ENCODE measurements around the gene KBTBD13. TPM values are rescaled to one million over a fixed set of nuclear protein-coding genes. Genes with fewer than 3 reads are reported as not detected.
"Not testable (repeated sequence)": the region's sequence is repeated elsewhere in the genome, so short reads cannot be mapped to it uniquely, and the experiment has no call there.

The KBTBD13 gene
- total RNA-seq, 1 donor from 2014 or later, result not detected

- intact Hi-C loops (cut with micrococcal nuclease); H3K4me1 Mint-ChIP-seq (ENCODE audit: low read depth); H3K27ac Mint-ChIP-seq; H3K27me3 Mint-ChIP-seq (ENCODE audit: insufficient read depth); DNase-seq (ENCODE audit: low spot score); H3K4me3 Mint-ChIP-seq; H3K9me3 Mint-ChIP-seq: not testable (repeated sequence)
- H3K36me3 Mint-ChIP-seq (ENCODE audit: low read depth), result peaks cover 20% of the 10 kb centered on the region
Observed at GRCh38 chr15:65099801-65100200, 23.3 kb downstream of the KBTBD13 start.

- no peak for DNase-seq (ENCODE audit: low spot score)
- Mint-ChIP-seq H3K27me3 (ENCODE audit: insufficient read depth) (no peaks in the 10 kb centered on the region), H3K36me3 (ENCODE audit: low read depth) (peaks cover 20% of the 10 kb centered on the region), H3K4me3 (no peak overlapping the region), H3K4me1 (ENCODE audit: low read depth) (no peaks in the 10 kb centered on the region), H3K9me3 (no peaks in the 10 kb centered on the region), H3K27ac (no peak overlapping the region)
- intact Hi-C loops (cut with micrococcal nuclease), result no loop called here
Observed at GRCh38 chr15:65100442-65100841, 23.9 kb downstream of the KBTBD13 start.

- H3K9me3 Mint-ChIP-seq, result no peaks in the 10 kb centered on the region
- H3K4me1 Mint-ChIP-seq (ENCODE audit: low read depth), result no peaks in the 10 kb centered on the region
- H3K27me3 Mint-ChIP-seq (ENCODE audit: insufficient read depth), result no peaks in the 10 kb centered on the region
- no peak overlapping the region for H3K4me3 Mint-ChIP-seq
- intact Hi-C loops (cut with micrococcal nuclease), result loop anchor here (1.0 kb wide), 1 partner anchor 47 kb away; no protein-coding TSS in a partner anchor
- peak; percentile 22 for DNase-seq (ENCODE audit: low spot score)
- peaks cover 20% of the 10 kb centered on the region for H3K36me3 Mint-ChIP-seq (ENCODE audit: low read depth)
- peak overlapping the region; percentile 52 for H3K27ac Mint-ChIP-seq
Observed at GRCh38 chr15:65101411-65101890, 24.9 kb downstream of the KBTBD13 start.

- H3K4me1 Mint-ChIP-seq (ENCODE audit: low read depth), result no peaks in the 10 kb centered on the region
- peaks cover 21% of the 10 kb centered on the region for H3K36me3 Mint-ChIP-seq (ENCODE audit: low read depth)
- H3K27ac Mint-ChIP-seq, result peak overlapping the region; percentile 52
Observed at GRCh38 chr15:65101891-65102708, 25.6 kb downstream of the KBTBD13 start.

GRCh38 chr15:65102912-65103311 lies 26.4 kb downstream of the KBTBD13 start:
- intact Hi-C loops (cut with micrococcal nuclease), result no loop called here
- Mint-ChIP-seq H3K27ac (no peak overlapping the region), H3K9me3 (no peaks in the 10 kb centered on the region), H3K36me3 (ENCODE audit: low read depth) (peaks cover 21% of the 10 kb centered on the region), H3K4me3 (no peak overlapping the region), H3K4me1 (ENCODE audit: low read depth) (no peaks in the 10 kb centered on the region), H3K27me3 (ENCODE audit: insufficient read depth) (no peaks in the 10 kb centered on the region)
- DNase-seq (ENCODE audit: low spot score), result no peak

More at GRCh38 chr15:65101891-65102708, 25.6 kb downstream of the KBTBD13 start:
- DNase-seq (ENCODE audit: low spot score), result no peak
- Mint-ChIP-seq H3K27me3 (ENCODE audit: insufficient read depth) (no peaks in the 10 kb centered on the region), H3K4me3 (no peak overlapping the region), H3K9me3 (no peaks in the 10 kb centered on the region)
- intact Hi-C loops (cut with micrococcal nuclease), result loop anchor here (1.0 kb wide), 1 partner anchor 48 kb away; no protein-coding TSS in a partner anchor

GRCh38 chr15:65105038-65105437 lies 28.5 kb downstream of the KBTBD13 start:
- H3K4me3 Mint-ChIP-seq, result no peak overlapping the region
- DNase-seq (ENCODE audit: low spot score), result no peak
- no peaks in the 10 kb centered on the region for H3K27me3 Mint-ChIP-seq (ENCODE audit: insufficient read depth)
- intact Hi-C loops (cut with micrococcal nuclease), result no loop called here
- peaks cover 10% of the 10 kb centered on the region for H3K36me3 Mint-ChIP-seq (ENCODE audit: low read depth)
- H3K4me1 Mint-ChIP-seq (ENCODE audit: low read depth), result no peaks in the 10 kb centered on the region
- no peaks in the 10 kb centered on the region for H3K9me3 Mint-ChIP-seq
- H3K27ac Mint-ChIP-seq, result no peak overlapping the region

GRCh38 chr15:65106011-65106590 lies 29.6 kb downstream of the KBTBD13 start:
- no peak overlapping the region for H3K27ac Mint-ChIP-seq
- H3K27me3 Mint-ChIP-seq (ENCODE audit: insufficient read depth), result no peaks in the 10 kb centered on the region
- DNase-seq (ENCODE audit: low spot score), result no peak
- no peaks in the 10 kb centered on the region for H3K4me1 Mint-ChIP-seq (ENCODE audit: low read depth)
- intact Hi-C loops (cut with micrococcal nuclease), result no loop called here
- H3K4me3 Mint-ChIP-seq, result no peak overlapping the region
- peaks cover 12% of the 10 kb centered on the region for H3K36me3 Mint-ChIP-seq (ENCODE audit: low read depth)
- no peaks in the 10 kb centered on the region for H3K9me3 Mint-ChIP-seq

- DNase-seq (ENCODE audit: low spot score), result no peak
- Mint-ChIP-seq H3K4me1 (ENCODE audit: low read depth) (no peaks in the 10 kb centered on the region), H3K27me3 (ENCODE audit: insufficient read depth) (no peaks in the 10 kb centered on the region), H3K27ac (no peak overlapping the region), H3K9me3 (no peaks in the 10 kb centered on the region), H3K4me3 (no peak overlapping the region), H3K36me3 (ENCODE audit: low read depth) (peaks cover 16% of the 10 kb centered on the region)
- intact Hi-C loops (cut with micrococcal nuclease), result no loop called here
Observed at GRCh38 chr15:65110676-65111292, 34.2 kb downstream of the KBTBD13 start.

GRCh38 chr15:65115086-65115485 lies 38.5 kb downstream of the KBTBD13 start, which contains the start of gene UBAP1L:
TSS of gene UBAP1L (minus strand) at chr15:65115200. CDS start at chr15:65106215, 8,985 bp downstream.
- H3K27me3 Mint-ChIP-seq (ENCODE audit: insufficient read depth), result no peaks in the 10 kb centered on the region
- H3K36me3 Mint-ChIP-seq (ENCODE audit: low read depth), result peaks cover 38% of the 10 kb centered on the region
- no peak within 1 kb of the TSS for H3K27ac Mint-ChIP-seq
- H3K4me3 Mint-ChIP-seq, result no peak within 1 kb of the TSS
- H3K4me1 Mint-ChIP-seq (ENCODE audit: low read depth), result peaks cover 5% of the 10 kb centered on the region
- no peaks in the 10 kb centered on the region for H3K9me3 Mint-ChIP-seq
- DNase-seq (ENCODE audit: low spot score), result no peak
- intact Hi-C loops (cut with micrococcal nuclease), result no loop called here

- H3K27ac Mint-ChIP-seq, result no peak overlapping the region
- intact Hi-C loops (cut with micrococcal nuclease), result no loop called here
- H3K4me1 Mint-ChIP-seq (ENCODE audit: low read depth), result peaks cover 5% of the 10 kb centered on the region
- DNase-seq (ENCODE audit: low spot score), result no peak
- H3K36me3 Mint-ChIP-seq (ENCODE audit: low read depth), result peaks cover 38% of the 10 kb centered on the region
- H3K4me3 Mint-ChIP-seq, result no peak overlapping the region
- no peaks in the 10 kb centered on the region for H3K9me3 Mint-ChIP-seq
- no peaks in the 10 kb centered on the region for H3K27me3 Mint-ChIP-seq (ENCODE audit: insufficient read depth)
Observed at GRCh38 chr15:65115542-65115941, 39.0 kb downstream of the KBTBD13 start.

Other genes starting within 250 kb of the KBTBD13 start
- 17.0 and 17.8 TPM in 2 replicates for gene PLEKHO2, start 234.8 kb upstream of the KBTBD13 start, total RNA-seq
- 0.93 and 1.3 TPM in 2 replicates for gene ANKDD1A, start 164.8 kb upstream of the KBTBD13 start, total RNA-seq
- gene SPG21, start 86.8 kb upstream of the KBTBD13 start, total RNA-seq, result 70.2 and 73.3 TPM in 2 replicates
- gene MTFMT, start 47.1 kb upstream of the KBTBD13 start, total RNA-seq, result 18.8 and 21.1 TPM in 2 replicates
- not detected in 2 replicates for gene SLC51B, start 31.4 kb upstream of the KBTBD13 start, total RNA-seq
- gene RASL12, start 8.8 kb upstream of the KBTBD13 start, total RNA-seq, result not detected in 2 replicates
- gene UBAP1L, start 38.5 kb downstream of the KBTBD13 start, total RNA-seq, result 5.9 and 7.0 TPM in 2 replicates
- gene PDCD7, start 57.1 kb downstream of the KBTBD13 start, total RNA-seq, result 51.2 and 54.7 TPM in 2 replicates
- gene CLPX, start 108.6 kb downstream of the KBTBD13 start, total RNA-seq, result 55.7 and 57.2 TPM in 2 replicates
- not detected in 2 replicates for gene CILP, start 134.7 kb downstream of the KBTBD13 start, total RNA-seq
- gene PARP16, start 210.1 kb downstream of the KBTBD13 start, total RNA-seq, result 12.4 and 14.0 TPM in 2 replicates
- not detected in 2 replicates for gene RNU5A-1, start 219.3 kb downstream of the KBTBD13 start, total RNA-seq
- gene RNU5B-1, start 227.9 kb downstream of the KBTBD13 start, total RNA-seq, result not detected in 2 replicates